NCI-H2029 (cell line): ENCODE measurements around the gene OR2M4.
A peak's percentile ranks its signal among the peaks of the same experiment; 100 is the strongest.
"Not testable (repeated sequence)": the region's sequence is repeated elsewhere in the genome, so short reads cannot be mapped to it uniquely, and the experiment has no call there.

Experiments
- DNase-seq: peaks from one replicate; lab custom pipeline; 2025; lab: John Stamatoyannopoulos, UW

OR2M4 gene

GRCh38 chr1:248231117-248231516 lies at the start of gene OR2M4:
Gene OR2M4, plus strand, starts transcription at chr1:248231417. Its CDS starts 7,512 bp downstream, at chr1:248238929.
- no peak for DNase-seq

GRCh38 chr1:248183996-248184395 lies 47.2 kb upstream of the OR2M4 start:
- no peak for DNase-seq

GRCh38 chr1:248187363-248187762 lies 43.9 kb upstream of the OR2M4 start:
- no peak for DNase-seq

- no peak for DNase-seq
Measured at GRCh38 chr1:248189026-248189425, 42.2 kb upstream of the OR2M4 start.

- no peak for DNase-seq
Measured at GRCh38 chr1:248194117-248194516, 37.1 kb upstream of the OR2M4 start.

- DNase-seq, result no peak
Measured at GRCh38 chr1:248196965-248197364, 34.3 kb upstream of the OR2M4 start, which contains the start of gene OR2M3. Gene OR2M3, plus strand, starts transcription at chr1:248197265. Its CDS starts 5,803 bp downstream, at chr1:248203068.

- no peak for DNase-seq
Measured at GRCh38 chr1:248215880-248216279, 15.3 kb upstream of the OR2M4 start.

- no peak for DNase-seq
Measured at GRCh38 chr1:248225537-248225936, 5.7 kb upstream of the OR2M4 start.

GRCh38 chr1:248229360-248229908 lies 1.8 kb upstream of the OR2M4 start:
- no peak for DNase-seq

GRCh38 chr1:248239478-248239877 lies 8.3 kb downstream of the OR2M4 start:
- DNase-seq, result no peak

- peak; percentile 55 for DNase-seq
Measured at GRCh38 chr1:248243204-248243603, 12.0 kb downstream of the OR2M4 start.

GRCh38 chr1:248259309-248259708 lies 28.1 kb downstream of the OR2M4 start:
- DNase-seq, result not testable (repeated sequence)

GRCh38 chr1:248268178-248268577 lies 37.0 kb downstream of the OR2M4 start:
- no peak for DNase-seq

GRCh38 chr1:248273225-248273624 lies 42.0 kb downstream of the OR2M4 start:
- DNase-seq, result not testable (repeated sequence)

GRCh38 chr1:248277876-248278275 lies 46.7 kb downstream of the OR2M4 start, which contains the start of gene OR2T33:
Gene OR2T33, minus strand, starts transcription at chr1:248277976. Its CDS starts 4,162 bp downstream, at chr1:248273814.
- DNase-seq, result no peak

- DNase-seq, result no peak
Measured at GRCh38 chr1:248288391-248288790, 57.2 kb downstream of the OR2M4 start.
